Neuronal stem cell (in vitro differentiated cells): ENCODE results near the gene MAP1A. TPM values are rescaled to one million over a fixed set of nuclear protein-coding genes. Genes with fewer than 3 reads are reported as not detected.

Experiments used
- DNase-seq: peaks from one replicate; pipeline ENCODE4 v3.0.0-alpha.2; 2013; ENCODE audit warnings: low spot score
- H2AFZ ChIP-seq: one replicate; pipeline ENCODE4 v1.6.1; 2013; ENCODE audit warnings: mild to moderate bottlenecking, low read length, inconsistent platforms
- H2AK5ac ChIP-seq: 2 replicates; pipeline ENCODE4 v1.6.1; 2013; ENCODE audit warnings: low read depth, mild to moderate bottlenecking, inconsistent platforms, low read length, moderate library complexity, mixed read lengths
- H2BK120ac ChIP-seq: 2 replicates; pipeline ENCODE4 v1.6.1; 2013; ENCODE audit warnings: low read depth, mild to moderate bottlenecking, inconsistent platforms, low read length, moderate library complexity, mixed read lengths
- H2BK12ac ChIP-seq: one replicate; pipeline ENCODE4 v1.6.1; 2013; ENCODE audit warnings: low read length, inconsistent platforms
- H2BK15ac ChIP-seq: 2 replicates; pipeline ENCODE4 v1.6.1; 2013; ENCODE audit warnings: mild to moderate bottlenecking, low read length, inconsistent platforms, mixed read lengths
- H2BK5ac ChIP-seq: one replicate; pipeline ENCODE4 v1.6.1; 2013; ENCODE audit warnings: inconsistent platforms, mild to moderate bottlenecking, low read length, moderate library complexity
- H3K14ac ChIP-seq: one replicate; pipeline ENCODE4 v1.6.1; 2013; ENCODE audit warnings: low read length, inconsistent platforms
- H3K18ac ChIP-seq: 2 replicates; pipeline ENCODE4 v1.6.1; 2013; ENCODE audit warnings: low read length, inconsistent platforms
- H3K23ac ChIP-seq: 2 replicates; pipeline ENCODE4 v1.6.1; 2013; ENCODE audit warnings: low read depth, mild to moderate bottlenecking, mixed read lengths, low read length, inconsistent platforms; ENCODE audit not compliant: poor library complexity
- H3K27ac ChIP-seq: replicated peaks from 3 replicates; pipeline ENCODE4 v1.5.1; 2013; ENCODE audit warnings: low read length, inconsistent platforms
- H3K27me3 ChIP-seq, 3 experiments: 2 replicates each; pipeline ENCODE4 v1.6.1; 2013; ENCODE audit warnings: low read length in 3 of 3, mild to moderate bottlenecking in 2 of 3, inconsistent platforms in 1 of 3, low read depth in 1 of 3, mixed read lengths in 1 of 3, moderate library complexity in 1 of 3; ENCODE audit not compliant: control insufficient read depth in 3 of 3, insufficient read depth in 3 of 3
- H3K36me3 ChIP-seq, 2 donors: replicated peaks in 1 of 2; 2 replicates each; pipeline ENCODE4 v1.6.1; 2013; ENCODE audit warnings: low read length in 2 of 2; ENCODE audit not compliant: control insufficient read depth in 2 of 2, insufficient read depth in 2 of 2
- H3K4ac ChIP-seq: 2 replicates; pipeline ENCODE4 v1.6.1; 2013; ENCODE audit warnings: inconsistent platforms, mild to moderate bottlenecking, low read length, moderate library complexity
- H3K4me1 ChIP-seq, 2 donors: 1 replicate in 1 of 2; 2 replicates in 1 of 2; pipeline ENCODE4 v1.6.1; 2013; ENCODE audit warnings: low read length in 2 of 2, low read depth in 1 of 2; ENCODE audit not compliant: control insufficient read depth in 2 of 2, insufficient read depth in 1 of 2
- H3K4me2 ChIP-seq: one replicate; pipeline ENCODE4 v1.6.1; 2013; ENCODE audit warnings: mild to moderate bottlenecking, low read length, inconsistent platforms; ENCODE audit not compliant: insufficient read depth, poor library complexity, severe bottlenecking
- H3K4me3 ChIP-seq, 2 donors: 2 replicates each; pipeline ENCODE4 v1.5.1; 2013; ENCODE audit warnings: low read length in 2 of 2, mild to moderate bottlenecking in 2 of 2, inconsistent platforms in 1 of 2, moderate library complexity in 1 of 2
- H3K79me1 ChIP-seq: one replicate; pipeline ENCODE4 v1.6.1; 2013; ENCODE audit warnings: low read depth, mild to moderate bottlenecking, inconsistent platforms, low read length, moderate library complexity
- H3K9ac ChIP-seq: one replicate; pipeline ENCODE4 v1.6.1; 2013; ENCODE audit warnings: mild to moderate bottlenecking, low read depth, low read length, inconsistent platforms; ENCODE audit not compliant: poor library complexity
- H3K9me3 ChIP-seq, 2 donors: replicated peaks in 1 of 2; 2 replicates each; pipeline versions ENCODE3 to v1.6.1; 2013; ENCODE audit warnings: low read length in 2 of 2, mild to moderate bottlenecking in 2 of 2, inconsistent platforms in 1 of 2, low read depth in 1 of 2, mixed read lengths in 1 of 2, moderate library complexity in 1 of 2; ENCODE audit not compliant: control insufficient read depth in 2 of 2, insufficient read depth in 1 of 2
- H4K8ac ChIP-seq: one replicate; pipeline ENCODE4 v1.6.1; 2013; ENCODE audit warnings: low read depth, mild to moderate bottlenecking, inconsistent platforms, low read length, moderate library complexity
- H4K91ac ChIP-seq: one replicate; pipeline ENCODE4 v1.6.1; 2013; ENCODE audit warnings: low read length, low read depth, mild to moderate bottlenecking, inconsistent platforms; ENCODE audit not compliant: poor library complexity
- WGBS, 2 donors: extraction: QIAGEN DNeasy Blood & Tissue Kit; methylation state at CpG; one replicate each; pipeline ENCODE4 v1.1.7; 2013; ENCODE audit warnings: missing lambda C conversion rate in 2 of 2, mixed read lengths in 1 of 2; ENCODE audit not compliant: insufficient read length in 2 of 2, insufficient replicate concordance in 1 of 2; ENCODE audit errors: extremely low coverage in 2 of 2; 5-methylcytosine and 5-hydroxymethylcytosine counted together
- polyA plus RNA-seq, 2 experiments: library from polyadenylated mRNA; stranded (reverse); fragments of 200-250 nt; gene quantifications; one replicate each; pipeline ENCODE4 v1.2.3, GENCODE V29; 2013

The MAP1A gene
- 4.6 TPM for polyA plus RNA-seq (2013, experiment 1 of 2)
- 4.4 TPM for polyA plus RNA-seq (2013, experiment 2 of 2)

- H3K14ac ChIP-seq, result no peak within 1 kb of the TSS
- H2BK12ac ChIP-seq, result peak within 1 kb of the TSS; percentile 63
- H2AK5ac ChIP-seq, result peak within 1 kb of the TSS; percentile 61
- peak within 1 kb of the TSS; percentile 55 for H3K27ac ChIP-seq
- peak within 1 kb of the TSS; percentile 52 to 81 for H3K4me3 ChIP-seq
- H2BK120ac ChIP-seq, result peak within 1 kb of the TSS; percentile 14
- H3K79me1 ChIP-seq, result no peaks in the 10 kb centered on the region
- H3K9me3 ChIP-seq, result peaks cover 0 to 3% of the 10 kb centered on the region in 2 donors
- H3K4ac ChIP-seq, result no peak within 1 kb of the TSS
- H3K9ac ChIP-seq, result peak within 1 kb of the TSS; percentile 79
- H4K8ac ChIP-seq, result no peak within 1 kb of the TSS
- WGBS, 2 donors, result no CpG with 5 or more reads among the region's 15 CpGs
- H2AFZ ChIP-seq, result peak within 1 kb of the TSS; percentile 89
- H2BK15ac ChIP-seq, result no peak within 1 kb of the TSS
- no peak within 1 kb of the TSS for H3K23ac ChIP-seq
- no peaks in the 10 kb centered on the region for H3K27me3 ChIP-seq
- peak within 1 kb of the TSS; percentile 84 for H2BK5ac ChIP-seq
- H3K36me3 ChIP-seq, result peaks cover 18 to 24% of the 10 kb centered on the region in 2 donors
- peaks cover 36 to 37% of the 10 kb centered on the region in 2 donors for H3K4me1 ChIP-seq
- peak within 1 kb of the TSS; percentile 91 for H3K4me2 ChIP-seq
- no peak within 1 kb of the TSS for H4K91ac ChIP-seq
- DNase-seq, result no peak
- H3K18ac ChIP-seq, result peak within 1 kb of the TSS; percentile 89
These were observed at the start of gene MAP1A for GRCh38 chr15:43517354-43518196. Gene MAP1A (plus strand): TSS chr15:43517608. CDS start chr15:43521474, 3,866 bp downstream.

- Histone ChIP-seq H3K4me2 (no peak overlapping the region), H3K27me3 (no peaks in the 10 kb centered on the region), H4K8ac (no peak overlapping the region), H2BK120ac (no peak overlapping the region), H3K36me3 (peaks cover 29 to 97% of the 10 kb centered on the region in 2 donors), H3K27ac (no peak overlapping the region), H3K79me1 (no peaks in the 10 kb centered on the region), H3K4me1 (no peaks in the 10 kb centered on the region), H3K9ac (no peak overlapping the region), H3K4ac (no peak overlapping the region), H3K14ac (no peak overlapping the region), H2AK5ac (no peak overlapping the region), H2AFZ (no peak overlapping the region), H2BK15ac (no peak overlapping the region), H3K23ac (no peak overlapping the region), H2BK12ac (no peak overlapping the region), H3K4me3 (no peak overlapping the region), H4K91ac (no peak overlapping the region), H3K9me3 (no peaks in the 10 kb centered on the region), H3K18ac (no peak overlapping the region), H2BK5ac (no peak overlapping the region)
- WGBS, 2 donors, result no CpG with 5 or more reads among the region's 3 CpGs
- no peak for DNase-seq
These were observed 47.5 kb upstream of the MAP1A start for GRCh38 chr15:43469867-43470266.

DNA sequence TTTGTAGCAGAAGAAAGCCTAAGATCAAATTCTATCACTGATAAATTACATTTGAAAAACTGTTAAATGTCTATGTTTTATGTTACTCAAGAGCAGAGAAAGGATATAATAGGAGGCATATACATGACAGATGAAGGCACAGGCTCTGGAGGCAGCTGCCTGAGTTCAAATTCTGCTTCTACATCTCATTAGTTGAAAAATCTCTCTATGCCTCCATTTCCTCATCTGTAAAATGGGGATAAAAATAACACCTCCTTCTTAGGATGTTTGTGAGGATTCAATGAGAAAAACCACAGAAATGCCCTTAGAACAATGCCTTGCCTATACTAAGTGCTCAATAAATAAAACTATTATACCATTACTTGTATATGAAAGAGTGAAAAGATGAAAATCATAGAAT, 45.4 kb upstream of the MAP1A start:
- Histone ChIP-seq H2BK120ac (no peak overlapping the region), H2BK12ac (no peak overlapping the region), H3K23ac (no peak overlapping the region), H3K18ac (no peak overlapping the region), H3K4me1 (no peaks in the 10 kb centered on the region), H3K27me3 (no peaks in the 10 kb centered on the region), H2BK15ac (no peak overlapping the region), H2BK5ac (no peak overlapping the region), H4K91ac (no peak overlapping the region), H2AFZ (no peak overlapping the region), H3K4me3 (no peak overlapping the region), H3K9ac (no peak overlapping the region), H3K14ac (no peak overlapping the region), H3K9me3 (no peaks in the 10 kb centered on the region), H3K4me2 (no peak overlapping the region), H3K36me3 (peaks cover 30 to 97% of the 10 kb centered on the region in 2 donors), H3K27ac (no peak overlapping the region), H4K8ac (no peak overlapping the region), H3K79me1 (no peaks in the 10 kb centered on the region), H3K4ac (no peak overlapping the region), H2AK5ac (no peak overlapping the region)
- DNase-seq, result no peak

DNA sequence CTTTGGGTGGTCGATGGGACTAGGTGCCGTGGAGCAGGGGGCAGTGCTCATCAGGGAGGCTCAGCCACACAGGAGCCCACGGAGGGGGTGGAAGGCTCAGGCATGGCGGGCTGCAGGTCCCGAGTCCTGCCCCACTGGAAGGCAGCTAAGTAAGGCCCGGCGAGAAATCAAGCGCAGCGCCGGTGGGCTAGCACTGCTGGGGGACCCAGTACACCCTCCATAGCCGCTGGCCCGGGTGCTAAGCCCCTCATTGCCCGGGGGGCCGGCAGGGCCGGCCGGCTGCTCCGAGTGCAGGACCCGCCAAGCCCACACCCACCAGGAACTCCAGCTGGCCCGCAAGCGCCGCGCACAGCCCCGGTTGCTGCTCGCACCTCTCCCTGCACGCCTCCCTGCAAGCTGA, 43.5 kb upstream of the MAP1A start:
- Histone ChIP-seq H2BK15ac (no peak overlapping the region), H3K4me2 (no peak overlapping the region), H3K79me1 (no peaks in the 10 kb centered on the region), H3K9ac (no peak overlapping the region), H3K27ac (no peak overlapping the region), H3K36me3 (peaks cover 34 to 96% of the 10 kb centered on the region in 2 donors), H4K8ac (no peak overlapping the region), H3K14ac (no peak overlapping the region), H3K4me3 (no peak overlapping the region), H3K4me1 (no peaks in the 10 kb centered on the region), H2BK12ac (no peak overlapping the region), H2AFZ (no peak overlapping the region), H3K18ac (no peak overlapping the region), H4K91ac (no peak overlapping the region), H3K9me3 (no peaks in the 10 kb centered on the region), H3K23ac (no peak overlapping the region), H3K4ac (no peak overlapping the region), H2BK120ac (no peak overlapping the region), H2AK5ac (no peak overlapping the region), H2BK5ac (no peak overlapping the region), H3K27me3 (no peaks in the 10 kb centered on the region)
- WGBS, 2 donors, result no CpG with 5 or more reads among the region's 25 CpGs
- DNase-seq, result no peak
